Activated CD8-positive, alpha-beta memory T cell treated with anti-CD3 and anti-CD28 coated beads for 24 hours (primary cell): ENCODE measurements around the gene HAUS7.

Source experiments
- DNase-seq: peaks from one replicate; pipeline ENCODE4 v3.0.0-alpha.2; 2020

Gene HAUS7

GRCh38 chrX:153475751-153476281 lies 5.4 kb upstream of the HAUS7 start:
- DNase-seq: no peak

GRCh38 chrX:153475271-153475670 lies 4.9 kb upstream of the HAUS7 start:
- no peak for DNase-seq

GRCh38 chrX:153474718-153475117 lies 4.3 kb upstream of the HAUS7 start:
- DNase-seq: peak; percentile 66

- DNase-seq: peak; percentile 63
These were observed 3.9 kb upstream of the HAUS7 start for GRCh38 chrX:153474266-153474665.

DNA sequence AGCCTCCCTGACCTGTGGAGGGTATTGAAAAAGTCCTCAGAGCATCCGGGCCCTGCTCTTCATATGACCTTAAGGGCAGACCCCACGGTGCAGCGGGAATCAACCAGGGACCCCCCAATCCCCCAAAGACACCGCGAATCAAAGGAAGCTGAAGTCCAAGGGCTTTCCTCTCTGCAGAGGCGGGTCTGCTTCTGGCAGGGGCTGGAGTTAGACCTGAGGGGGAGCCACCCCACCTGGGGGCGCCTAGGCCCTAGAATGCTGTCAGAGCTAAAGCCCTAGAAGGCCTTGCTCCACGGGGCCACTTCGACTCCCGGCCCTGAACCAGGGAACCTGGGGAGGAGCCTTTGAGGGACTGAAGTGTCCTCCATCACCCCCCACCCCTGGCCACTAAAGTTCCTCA lies 2.8 kb upstream of the HAUS7 start:
- no peak for DNase-seq

DNA sequence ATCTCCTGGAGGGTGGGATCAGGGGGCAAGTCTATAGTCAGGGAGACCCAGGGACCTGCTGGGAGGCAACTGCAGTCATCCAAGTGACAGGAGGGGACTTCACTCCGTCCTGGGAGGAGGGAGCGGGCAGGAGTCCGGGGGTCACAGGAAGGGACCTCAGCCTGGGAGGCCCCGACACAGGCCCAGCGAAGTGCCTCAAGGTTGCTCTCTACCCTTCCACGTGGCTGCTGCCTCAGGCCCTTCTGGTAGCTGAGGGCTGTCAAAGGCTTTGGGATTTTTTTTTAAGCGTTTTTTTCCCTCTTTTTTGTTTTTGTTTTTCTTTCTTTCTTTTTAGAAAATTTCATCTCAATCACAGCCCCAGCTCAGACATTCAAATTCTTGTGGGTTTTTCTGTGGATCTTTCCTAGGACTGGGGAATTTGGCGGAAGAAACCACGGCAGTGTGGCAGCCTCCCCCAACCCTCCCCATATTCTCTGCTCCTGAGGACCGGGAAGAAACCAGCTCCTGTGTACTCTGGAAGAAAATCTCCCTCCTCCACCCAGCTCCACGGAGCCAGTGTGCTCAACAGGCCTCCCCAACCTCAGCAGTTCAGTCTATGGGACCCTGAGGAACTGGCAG lies 1.4 kb upstream of the HAUS7 start:
- no peak for DNase-seq

GRCh38 chrX:153469811-153470410 lies 465 bp downstream of the HAUS7 start:
- no peak for DNase-seq

- DNase-seq: no peak
These were observed 2.3 kb downstream of the HAUS7 start for GRCh38 chrX:153468008-153468580.

- DNase-seq: no peak
These were observed 4.5 kb downstream of the HAUS7 start for GRCh38 chrX:153465691-153466380.

GRCh38 chrX:153464116-153464515 lies 6.3 kb downstream of the HAUS7 start:
- DNase-seq: no peak

GRCh38 chrX:153463556-153463955 lies 6.8 kb downstream of the HAUS7 start:
- no peak for DNase-seq

DNA sequence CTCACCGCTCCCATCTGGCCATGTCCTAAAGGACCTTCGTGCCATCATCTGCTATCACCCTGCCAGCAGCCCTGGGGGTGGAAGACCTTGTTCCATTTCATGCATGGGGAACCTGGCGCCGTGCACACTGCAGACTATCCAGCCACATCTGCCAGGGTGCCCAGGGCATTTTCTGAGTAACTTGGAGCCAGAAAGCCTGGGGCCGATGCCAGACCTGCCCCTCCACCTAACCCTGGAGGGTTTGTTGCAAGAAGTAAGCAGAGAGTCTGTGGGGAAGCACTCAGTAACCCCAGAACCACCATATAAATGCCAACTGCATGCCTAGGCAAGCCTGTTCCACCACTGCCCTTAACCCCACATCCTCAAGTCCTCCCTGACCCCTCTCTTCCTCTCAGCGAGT lies 7.3 kb downstream of the HAUS7 start:
- DNase-seq: no peak

DNA sequence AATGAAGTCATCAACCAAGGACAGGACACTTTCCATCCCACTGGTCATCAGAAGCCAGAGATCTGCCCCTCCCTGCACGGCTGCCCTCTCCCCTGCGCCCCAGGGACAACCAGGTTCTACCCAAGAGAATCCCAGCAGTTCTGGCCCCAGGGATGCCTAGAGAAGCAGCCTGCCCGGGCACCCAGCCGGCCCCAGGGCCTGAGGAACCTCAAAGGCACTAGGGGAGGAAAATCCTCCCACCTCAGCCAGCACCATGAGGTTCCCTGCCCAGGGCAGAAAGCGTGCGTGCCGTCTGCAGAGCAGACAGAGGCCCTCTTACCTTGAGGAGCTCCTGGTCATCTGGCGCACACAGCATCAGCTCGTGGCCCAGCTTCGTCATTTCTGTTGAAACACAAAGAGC lies 8.1 kb downstream of the HAUS7 start:
- DNase-seq: no peak

GRCh38 chrX:153460826-153461225 lies 9.6 kb downstream of the HAUS7 start:
- DNase-seq: peak; percentile 75

DNA sequence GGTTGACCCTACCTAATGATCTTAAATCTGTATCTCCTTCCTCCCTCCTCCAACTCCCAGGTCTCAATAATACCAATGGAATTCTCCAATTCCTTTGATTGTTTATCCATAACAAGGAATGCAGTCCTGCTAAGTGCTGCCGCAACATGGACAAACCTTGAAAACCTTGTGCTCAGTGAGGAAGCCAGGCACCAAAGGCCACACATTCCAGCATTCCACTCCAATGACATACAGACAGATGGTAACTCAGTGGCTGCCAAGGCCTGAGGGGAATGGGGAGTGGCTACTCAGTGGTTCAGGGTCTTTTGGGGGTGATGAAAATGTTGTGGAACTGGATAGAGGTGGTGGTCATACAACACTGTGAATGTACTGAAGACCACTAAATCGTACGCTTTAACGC lies 10.4 kb downstream of the HAUS7 start:
- DNase-seq: no peak

DNA sequence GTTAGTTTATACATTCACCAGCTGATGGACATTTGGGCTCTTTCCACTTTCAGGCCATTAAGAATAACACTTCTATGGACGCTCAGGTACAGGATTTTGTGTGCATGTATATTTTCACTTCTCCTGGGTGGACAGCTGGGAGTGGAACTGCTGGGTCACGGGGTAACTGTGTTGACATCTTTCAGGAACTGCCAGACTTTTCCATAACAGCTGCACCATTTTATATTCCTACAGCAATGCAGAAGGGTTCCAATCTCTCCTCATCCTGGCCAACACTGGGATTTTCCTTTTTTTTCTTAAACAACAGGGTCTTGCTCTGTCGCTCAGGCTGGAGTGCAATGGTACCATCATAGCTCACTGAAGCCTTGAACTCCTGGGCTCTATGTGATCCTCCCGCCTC lies 11.9 kb downstream of the HAUS7 start:
- DNase-seq: no peak

DNA sequence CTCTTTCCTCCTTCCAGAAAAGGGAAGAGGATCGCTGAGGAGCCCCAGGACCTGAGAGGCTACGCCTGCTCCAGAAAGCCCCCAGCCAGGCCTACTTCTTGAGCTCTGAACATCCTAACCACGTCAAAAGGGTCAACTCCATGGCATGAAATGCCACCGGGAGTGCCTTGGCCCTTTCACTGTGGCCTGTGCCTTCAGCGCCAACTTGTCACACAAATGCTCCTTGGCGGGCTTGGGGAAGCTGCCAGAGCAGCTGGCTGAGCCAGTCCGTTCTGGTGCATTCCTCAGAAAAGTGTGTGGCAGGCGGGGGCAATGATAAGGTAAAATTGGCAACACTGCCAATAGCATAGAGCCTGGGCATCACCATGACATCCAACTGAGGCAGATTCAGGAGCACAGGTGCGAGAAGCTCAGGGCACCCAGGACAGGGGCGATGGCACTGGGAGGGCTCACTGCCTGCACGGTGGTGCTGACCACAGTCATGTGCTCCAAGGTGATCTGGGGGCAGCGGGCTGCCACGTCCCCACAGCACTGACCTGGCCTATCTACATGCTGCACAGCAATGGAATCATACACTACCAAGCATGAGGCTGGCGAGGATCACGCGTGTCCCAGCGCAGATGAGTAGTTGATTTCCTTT lies 12.4 kb downstream of the HAUS7 start:
- DNase-seq: no peak

GRCh38 chrX:153457136-153457825 lies 13.1 kb downstream of the HAUS7 start:
- DNase-seq: no peak

DNA sequence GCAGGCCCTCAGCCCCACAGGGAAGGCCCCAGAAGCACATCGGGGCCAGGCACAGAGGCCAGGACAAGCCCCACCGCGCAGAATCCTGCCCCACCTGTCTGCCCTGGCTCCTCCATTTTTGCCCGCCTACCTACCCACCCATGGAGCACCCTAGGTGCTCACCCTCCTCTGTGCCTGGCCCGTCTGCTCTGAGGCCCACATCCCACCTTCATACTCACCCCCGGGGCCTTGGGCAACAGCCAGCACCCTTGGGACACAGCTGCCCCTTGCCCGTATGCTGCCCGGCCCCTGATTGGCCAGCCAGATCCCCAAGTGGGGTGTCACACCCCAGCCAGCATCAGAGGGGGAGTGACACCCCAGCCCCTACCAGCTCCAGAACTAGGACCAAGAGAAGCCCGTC lies 13.7 kb downstream of the HAUS7 start:
- no peak for DNase-seq

DNA sequence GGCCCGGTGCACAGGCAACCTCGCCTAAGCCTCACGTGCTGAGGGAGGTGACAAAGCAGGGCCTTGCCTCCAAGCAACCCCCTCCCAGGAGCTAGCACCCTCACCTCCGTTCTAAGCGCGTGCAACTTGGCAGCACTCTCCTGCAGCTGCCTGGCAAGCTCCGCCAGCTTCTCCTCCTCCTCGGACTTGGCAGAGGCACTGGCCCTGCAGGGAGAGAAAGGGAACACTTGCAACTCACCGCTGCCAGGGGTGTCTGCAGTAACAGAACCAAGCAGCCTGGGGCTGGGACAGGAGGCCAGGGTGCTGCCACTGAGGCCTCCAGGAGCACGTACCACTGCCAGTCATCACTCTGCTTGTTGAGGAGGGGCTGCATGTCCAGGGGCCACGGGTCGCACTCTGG lies 14.2 kb downstream of the HAUS7 start:
- DNase-seq: no peak

GRCh38 chrX:153455571-153455970 lies 14.8 kb downstream of the HAUS7 start:
- no peak for DNase-seq

- DNase-seq: no peak
These were observed 15.3 kb downstream of the HAUS7 start for GRCh38 chrX:153454901-153455550.
